Ishikawa (cell line): ENCODE results near the gene LILRB5.

ENCODE experiments used
- CEBPB ChIP-seq: IDR thresholded peaks from 2 replicates; pipeline ENCODE4 v1.6.1; 2012
- EGR1 ChIP-seq: IDR thresholded peaks from 2 replicates; pipeline ENCODE4 v1.6.1; 2012
- EP300 ChIP-seq: IDR thresholded peaks from 2 replicates; pipeline ENCODE4 v1.6.1; 2012; ENCODE audit warnings: borderline replicate concordance
- NFIC ChIP-seq: IDR thresholded peaks from 2 replicates; pipeline ENCODE4 v1.6.1; 2012
- TCF12 ChIP-seq: IDR thresholded peaks from 2 replicates; pipeline ENCODE4 v1.6.1; 2012; ENCODE audit warnings: low read depth
- YY1 ChIP-seq: IDR thresholded peaks from 2 replicates; pipeline ENCODE4 v1.6.1; 2012; ENCODE audit warnings: low read depth
- ZBTB7A ChIP-seq: IDR thresholded peaks from 2 replicates; pipeline ENCODE4 v1.6.1; 2012; ENCODE audit warnings: low read depth
- TF ChIP-seq, protein P1 (sequence below): IDR thresholded peaks from 2 replicates; pipeline ENCODE4 v1.6.1; 2012

DNA sequence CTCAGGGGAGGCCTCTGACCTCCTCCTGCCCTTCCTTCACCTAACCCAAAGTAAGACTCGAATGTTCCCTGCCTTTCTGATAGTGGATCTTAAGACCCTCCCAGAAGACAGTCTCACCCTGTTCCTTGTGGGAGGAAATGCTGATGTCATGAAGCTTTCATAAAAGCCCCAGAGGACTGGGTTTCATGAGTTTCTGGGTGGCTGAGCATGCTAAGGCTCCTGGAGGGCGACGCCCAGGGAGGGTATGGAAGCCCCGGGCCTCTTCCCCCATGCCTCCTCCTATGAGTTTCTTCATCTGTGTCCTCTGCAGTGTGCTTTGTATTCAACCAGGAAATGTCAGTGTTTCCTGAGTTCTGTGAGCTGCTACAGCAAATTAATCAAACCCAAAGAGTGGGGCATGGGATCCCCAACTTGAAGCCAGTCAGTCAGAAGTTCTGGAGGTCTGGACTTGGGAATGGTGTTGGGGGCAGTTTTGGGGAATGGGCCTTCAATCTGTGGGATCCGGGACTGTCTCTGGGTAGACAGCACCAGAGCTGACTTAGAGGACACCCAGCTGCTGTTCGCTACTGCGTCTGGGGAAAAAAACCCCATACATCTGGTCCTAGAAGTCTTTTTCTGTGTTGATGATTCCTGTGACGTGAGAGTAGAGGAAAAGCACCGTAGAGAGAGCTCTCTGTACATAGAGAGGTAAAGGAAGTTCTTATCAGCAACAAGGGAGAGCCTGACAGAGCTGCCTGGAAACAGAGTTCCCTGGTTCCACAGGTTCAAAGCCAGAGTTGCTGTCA, 25.8 kb upstream of the LILRB5 start:
- TF ChIP-seq EGR1 (no peak), EP300 (no peak), CEBPB (no peak), NFIC (no peak), YY1 (no peak), ZBTB7A (no peak), TCF12 (no peak)
- TF ChIP-seq, protein P1, sequence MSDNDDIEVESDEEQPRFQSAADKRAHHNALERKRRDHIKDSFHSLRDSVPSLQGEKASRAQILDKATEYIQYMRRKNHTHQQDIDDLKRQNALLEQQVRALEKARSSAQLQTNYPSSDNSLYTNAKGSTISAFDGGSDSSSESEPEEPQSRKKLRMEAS: no peak
